ENCODE measurements around the gene SCN3A. TPM values are rescaled to one million over a fixed set of nuclear protein-coding genes. Genes with fewer than 3 reads are reported as not detected.

SCN3A gene
- total and polyA plus RNA-seq, 2 of the 13 experiments (the other 11 are each of a cell fraction or from before 2014, with no cell fraction given), result not detected

- TF ChIP-seq ARID4A (CRISPR knock-in tag; IDR thresholded peaks at IDR 0.05; ENCODE audit: borderline replicate concordance) (peak; percentile 23; the same call in 1 of the 2 replicates), ZNF776 (CRISPR knock-in tag; IDR thresholded peaks at IDR 0.05) (no peak), GATA4 (IDR thresholded peaks at IDR 0.05; ENCODE audit: borderline replicate concordance, low read depth) (peak; percentile 89), ZNF546 (CRISPR knock-in tag; conservative IDR thresholded peaks at IDR 0.05) (no peak), TFDP2 (CRISPR knock-in tag; IDR thresholded peaks at IDR 0.05) (peak; percentile 24; the same call in 1 of the 2 replicates), ZNF510 (CRISPR knock-in tag; IDR thresholded peaks at IDR 0.05; ENCODE audit: low read depth) (no peak), MAX (IDR thresholded peaks at IDR 0.05) (peak; percentile 61), ZNF354B (CRISPR knock-in tag; IDR thresholded peaks at IDR 0.05) (no peak)
Observed at GRCh38 chr2:165109915-165110314, 93.9 kb downstream of the SCN3A start (continued).

Data from HepG2 (cell line).